HG03196 (cell line): ENCODE measurements around the gene KLK10.

Experiments used
- ATAC-seq: cut with Tn5 transposase; IDR thresholded peaks from one replicate; pipeline ENCODE4 v1.9.1; 2021; ENCODE audit not compliant: unreplicated experiment

The KLK10 gene

GRCh38 chr19:51019544-51019925, at the start of gene KLK10:
TSS of gene KLK10 (minus strand) at chr19:51019709. CDS start at chr19:51019130, 579 bp downstream.
- no peak for ATAC-seq

GRCh38 chr19:51066393-51067186, 47.1 kb upstream of the KLK10 start:
- ATAC-seq = no peak

GRCh38 chr19:51065221-51065960, 45.9 kb upstream of the KLK10 start:
- no peak for ATAC-seq

- no peak for ATAC-seq
Measured at GRCh38 chr19:51064534-51065220, 45.2 kb upstream of the KLK10 start, which contains the start of gene KLK13. TSS of gene KLK13 (minus strand) at chr19:51065092. CDS start at chr19:51065067, 25 bp downstream.

- ATAC-seq = no peak
Measured at GRCh38 chr19:51063664-51064063, 44.2 kb upstream of the KLK10 start.

- ATAC-seq = no peak
Measured at GRCh38 chr19:51060973-51061372, 41.5 kb upstream of the KLK10 start.

- no peak for ATAC-seq
Measured at GRCh38 chr19:51060336-51060735, 40.8 kb upstream of the KLK10 start.

GRCh38 chr19:51059715-51060114, 40.2 kb upstream of the KLK10 start:
- no peak for ATAC-seq

- ATAC-seq = no peak
Measured at GRCh38 chr19:51055866-51056265, 36.4 kb upstream of the KLK10 start.

- ATAC-seq = no peak
Measured at GRCh38 chr19:51047031-51047335, 27.5 kb upstream of the KLK10 start.

- no peak for ATAC-seq
Measured at GRCh38 chr19:51044327-51044726, 24.8 kb upstream of the KLK10 start.

GRCh38 chr19:51043497-51043896, 24.0 kb upstream of the KLK10 start:
- no peak for ATAC-seq

- no peak for ATAC-seq
Measured at GRCh38 chr19:51040151-51040550, 20.6 kb upstream of the KLK10 start.

- ATAC-seq = no peak
Measured at GRCh38 chr19:51036519-51036918, 17.0 kb upstream of the KLK10 start.

GRCh38 chr19:51034704-51035103, 15.2 kb upstream of the KLK10 start, which contains the start of gene KLK12:
TSS of gene KLK12 (minus strand) at chr19:51035002. CDS start at chr19:51034621, 381 bp downstream.
- no peak for ATAC-seq

- no peak for ATAC-seq
Measured at GRCh38 chr19:51031880-51032225, 12.3 kb upstream of the KLK10 start.

- ATAC-seq = no peak
Measured at GRCh38 chr19:51031220-51031879, 11.8 kb upstream of the KLK10 start.

GRCh38 chr19:51030631-51031030, 11.1 kb upstream of the KLK10 start:
- ATAC-seq = no peak

- ATAC-seq = no peak
Measured at GRCh38 chr19:51029718-51030117, 10.2 kb upstream of the KLK10 start.

- ATAC-seq = no peak
Measured at GRCh38 chr19:51027873-51028272, 8.4 kb upstream of the KLK10 start.

GRCh38 chr19:51027126-51027806, 7.8 kb upstream of the KLK10 start:
- no peak for ATAC-seq
